GM19467 (cell line): ENCODE measurements around the gene FGF2.
A peak's percentile ranks its signal among the peaks of the same experiment; 100 is the strongest.
"Not testable (repeated sequence)": the region's sequence is repeated elsewhere in the genome, so short reads cannot be mapped to it uniquely, and the experiment has no call there.

Source experiments
- ATAC-seq: cut with Tn5 transposase; IDR thresholded peaks from one replicate; pipeline ENCODE4 v1.9.1; 2021; ENCODE audit warnings: mild to moderate bottlenecking, moderate library complexity; ENCODE audit not compliant: unreplicated experiment

FGF2 gene

DNA sequence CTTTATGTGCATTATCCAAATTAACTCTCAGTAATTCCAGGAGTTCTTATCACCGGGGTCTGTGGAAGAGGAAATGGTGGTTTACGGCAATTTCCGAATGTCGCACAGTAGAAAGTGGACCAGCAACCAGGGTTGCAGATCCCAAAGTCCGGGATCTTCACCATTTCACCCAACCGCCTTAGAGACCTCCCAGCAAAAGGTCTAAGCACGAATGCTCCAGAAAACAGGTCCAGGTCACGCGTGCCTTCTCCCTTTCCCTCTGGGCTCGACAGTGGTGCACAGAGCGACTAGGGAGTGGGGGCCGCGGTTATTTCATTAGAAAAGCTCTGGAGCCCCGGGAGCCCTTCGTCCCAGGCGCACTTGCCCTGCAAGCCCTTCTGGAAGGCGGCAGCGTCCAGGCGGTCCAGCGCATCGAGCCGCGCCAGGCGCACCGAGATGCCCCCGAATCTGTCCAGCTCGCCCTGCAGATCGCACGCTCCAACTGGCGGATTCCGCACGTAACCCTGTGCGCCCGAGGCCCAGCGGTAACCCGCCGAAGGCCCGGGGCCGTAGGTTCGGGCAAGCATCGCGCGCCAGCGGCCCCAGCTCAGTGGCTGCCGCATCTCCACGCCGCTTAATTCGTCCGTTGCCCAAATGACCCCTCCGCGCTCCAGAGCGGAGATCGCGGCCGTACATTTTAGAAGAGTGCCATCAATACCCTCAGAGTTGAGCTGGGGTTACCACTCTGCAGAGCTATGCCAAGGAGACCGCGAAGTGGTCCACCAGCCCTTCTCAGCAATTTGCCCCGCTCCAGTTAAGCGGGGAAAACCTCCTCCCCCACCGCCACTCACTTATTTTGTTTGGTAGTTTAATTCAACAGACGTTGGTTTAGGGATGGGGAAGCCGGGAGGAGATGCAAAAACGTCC, 95.6 kb downstream of the FGF2 start, which contains the start of gene NUDT6:
NUDT6 (minus strand) TSS at position 627 of the 906 bp plus-strand sequence; CDS start at position 602, 25 bp downstream.
- ATAC-seq: peak; percentile 58

DNA sequence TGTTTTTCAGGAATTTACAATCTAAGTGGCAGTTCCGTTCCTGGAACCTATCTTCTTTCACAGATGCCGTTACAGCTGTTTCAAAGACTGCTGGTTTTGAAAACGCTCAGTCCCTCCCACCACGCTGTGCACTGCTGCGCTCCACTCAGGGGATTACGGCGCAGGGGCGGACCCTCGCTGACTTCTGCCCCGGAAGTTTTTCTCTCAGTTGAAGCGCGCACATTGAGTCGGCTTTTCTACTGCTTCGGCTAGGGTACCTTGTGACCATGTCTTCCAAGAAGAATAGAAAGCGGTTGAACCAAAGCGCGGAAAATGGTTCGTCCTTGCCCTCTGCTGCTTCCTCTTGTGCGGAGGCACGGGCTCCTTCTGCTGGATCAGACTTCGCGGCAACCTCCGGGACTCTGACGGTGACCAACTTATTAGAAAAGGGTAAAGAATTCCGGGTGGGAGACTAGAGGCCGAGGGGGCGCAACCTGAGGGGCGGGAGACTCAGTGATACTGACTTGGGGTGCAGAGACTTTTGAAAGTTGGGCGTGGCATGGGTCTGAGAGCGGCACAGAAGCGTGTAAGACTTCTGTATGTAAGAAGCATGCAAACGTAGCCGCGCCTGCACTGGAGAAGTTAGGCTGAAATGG, 96.4 kb downstream of the FGF2 start:
- peak; percentile 94 for ATAC-seq

DNA sequence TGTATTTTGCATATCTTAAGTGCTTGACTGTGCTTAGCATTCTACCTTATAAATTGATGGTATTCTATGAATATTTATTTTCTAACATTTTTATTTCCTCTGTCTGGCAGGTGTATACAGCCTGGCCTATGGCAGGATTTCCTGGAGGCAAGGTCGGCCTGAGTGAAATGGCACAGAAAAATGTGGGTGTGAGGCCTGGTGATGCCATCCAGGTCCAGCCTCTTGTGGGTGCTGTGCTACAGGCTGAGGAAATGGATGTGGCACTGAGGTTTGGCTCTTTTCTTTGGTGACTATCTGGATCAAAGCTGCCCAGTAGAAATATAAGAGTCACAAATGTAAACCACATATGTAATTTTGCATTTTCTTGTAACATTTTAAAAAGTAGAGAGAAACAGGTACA, 102.3 kb downstream of the FGF2 start:
- no peak for ATAC-seq

- ATAC-seq: no peak
Observed at GRCh38 chr4:122930862-122931261, 104.2 kb downstream of the FGF2 start.

DNA sequence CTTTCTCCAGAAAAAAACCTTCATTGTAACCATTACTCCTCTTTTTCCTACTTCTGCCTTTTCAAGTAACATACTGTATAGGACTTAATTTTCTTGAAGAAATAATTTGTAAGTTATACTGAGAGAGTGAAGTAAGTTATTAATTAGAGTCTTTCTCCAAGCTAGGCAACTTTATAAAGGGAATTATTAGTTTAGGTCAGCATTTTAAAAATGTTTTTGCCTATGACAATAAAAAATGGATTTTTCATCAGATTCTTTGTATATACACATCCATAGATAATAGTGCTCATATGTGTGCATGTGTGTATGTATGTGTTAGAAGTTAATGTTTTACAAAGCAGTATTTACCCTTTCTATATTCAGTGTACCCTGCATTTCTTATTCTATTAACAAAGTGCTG, 106.1 kb downstream of the FGF2 start:
- ATAC-seq: no peak

- not testable (repeated sequence) for ATAC-seq
Observed at GRCh38 chr4:122945136-122945535, 118.5 kb downstream of the FGF2 start.

GRCh38 chr4:122946142-122946541, 119.5 kb downstream of the FGF2 start:
- ATAC-seq: no peak
